NCI-H1417 (cell line): ENCODE results near the gene LARP4B.
A peak's percentile ranks its signal among the peaks of the same experiment; 100 is the strongest.
"Not testable (repeated sequence)": the region's sequence is repeated elsewhere in the genome, so short reads cannot be mapped to it uniquely, and the experiment has no call there.

Experiments
- DNase-seq, 3 experiments: peaks; one replicate each; lab custom pipeline; 2025; lab: John Stamatoyannopoulos, UW

LARP4B gene

DNA sequence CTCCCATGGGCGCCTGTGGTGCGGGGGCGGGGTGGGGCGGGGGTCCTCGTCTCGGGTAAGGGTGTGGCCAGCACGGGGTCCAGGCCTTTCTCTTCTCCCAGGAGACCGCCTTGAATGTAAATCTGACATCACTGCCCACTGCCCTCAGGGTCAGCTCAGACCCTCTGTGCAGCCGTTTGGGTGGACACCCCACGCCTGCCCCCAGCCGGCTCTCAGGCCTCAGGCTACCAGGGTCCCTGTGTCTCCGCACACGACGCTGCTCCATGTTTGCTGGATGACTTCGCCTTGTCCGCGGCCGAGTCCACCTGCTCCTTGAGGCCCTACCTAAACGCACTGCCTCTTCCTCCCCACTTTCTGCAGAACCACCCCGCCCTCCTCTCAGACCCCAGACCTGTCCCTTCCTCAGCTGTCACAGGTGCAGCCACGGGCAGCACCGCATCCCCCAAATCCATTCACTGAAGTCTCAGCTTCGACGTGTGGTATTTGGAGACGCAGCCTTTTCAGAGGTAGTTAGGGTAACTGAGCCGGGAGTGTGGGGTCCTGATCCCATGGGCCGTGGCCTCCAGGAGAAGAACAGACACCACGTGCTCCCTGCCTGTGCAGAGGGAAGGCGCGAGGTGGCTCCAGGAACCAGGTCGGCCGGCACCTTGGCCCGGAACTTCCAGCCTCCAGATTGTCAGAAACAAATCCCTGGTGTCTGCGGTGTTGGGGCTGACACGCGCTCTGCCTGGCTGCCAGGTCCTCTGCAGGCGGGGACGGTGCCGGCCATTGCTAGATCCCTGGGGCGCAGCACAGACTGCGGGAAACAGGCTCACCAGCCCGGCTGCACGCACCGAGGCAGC, 144.7 kb downstream of the LARP4B start:
- DNase-seq: no peak

DNA sequence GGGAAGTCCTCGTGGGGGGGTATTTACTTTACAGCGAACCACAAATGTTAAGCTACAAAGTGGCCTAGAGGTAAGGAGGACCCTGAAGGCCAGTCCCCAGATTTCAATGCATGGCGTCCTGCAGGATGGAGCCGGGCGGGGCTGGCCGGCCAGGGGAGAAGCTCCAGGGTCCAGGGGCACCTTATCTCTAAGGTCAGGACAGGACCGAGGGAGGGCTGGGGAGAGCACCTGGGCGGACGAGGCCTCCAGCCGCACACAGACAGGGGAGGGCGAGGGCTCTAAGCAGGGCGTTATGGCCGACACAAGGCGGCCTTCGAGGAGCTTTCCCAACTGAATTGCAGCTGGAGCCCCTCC, 145.7 kb downstream of the LARP4B start:
- no peak for DNase-seq

DNA sequence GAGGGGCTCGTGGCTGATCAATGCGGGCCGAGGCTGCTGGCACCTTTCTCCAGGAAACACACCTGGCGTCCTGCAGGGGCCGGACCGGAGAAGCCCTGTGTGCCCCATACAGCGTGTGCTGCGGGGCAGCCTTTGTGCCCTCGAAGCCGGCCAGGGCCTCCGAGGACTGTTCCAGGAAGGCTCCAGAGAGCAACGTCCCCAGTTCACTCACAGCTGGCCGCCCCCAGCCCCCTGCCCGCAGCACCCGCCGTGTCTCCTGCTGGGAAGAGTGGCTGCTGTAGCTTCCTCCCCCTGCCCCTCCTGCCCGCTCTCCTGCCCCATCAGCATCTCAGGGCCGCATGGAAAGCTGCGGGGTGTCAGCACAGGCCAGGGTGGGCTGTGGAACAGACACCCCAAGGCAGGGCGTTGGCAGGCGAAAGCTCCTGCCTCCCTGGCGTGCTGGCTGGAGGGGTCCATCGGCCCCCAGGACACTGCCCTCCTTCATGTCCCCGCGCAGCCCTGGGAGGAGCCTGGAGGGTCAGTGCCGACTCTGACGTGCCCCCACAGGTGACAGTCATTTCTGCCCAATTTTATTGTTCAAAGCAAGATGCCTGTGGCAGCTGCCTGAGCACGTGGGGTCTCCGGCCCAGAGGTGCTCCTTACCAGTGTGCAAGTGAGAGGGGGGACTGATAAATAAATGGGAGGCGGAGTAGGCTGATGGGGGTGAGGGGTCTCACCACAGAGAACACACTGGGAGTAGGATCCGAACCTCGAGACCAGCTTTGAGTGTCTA, 146.2 kb downstream of the LARP4B start:
- no peak for DNase-seq

DNA sequence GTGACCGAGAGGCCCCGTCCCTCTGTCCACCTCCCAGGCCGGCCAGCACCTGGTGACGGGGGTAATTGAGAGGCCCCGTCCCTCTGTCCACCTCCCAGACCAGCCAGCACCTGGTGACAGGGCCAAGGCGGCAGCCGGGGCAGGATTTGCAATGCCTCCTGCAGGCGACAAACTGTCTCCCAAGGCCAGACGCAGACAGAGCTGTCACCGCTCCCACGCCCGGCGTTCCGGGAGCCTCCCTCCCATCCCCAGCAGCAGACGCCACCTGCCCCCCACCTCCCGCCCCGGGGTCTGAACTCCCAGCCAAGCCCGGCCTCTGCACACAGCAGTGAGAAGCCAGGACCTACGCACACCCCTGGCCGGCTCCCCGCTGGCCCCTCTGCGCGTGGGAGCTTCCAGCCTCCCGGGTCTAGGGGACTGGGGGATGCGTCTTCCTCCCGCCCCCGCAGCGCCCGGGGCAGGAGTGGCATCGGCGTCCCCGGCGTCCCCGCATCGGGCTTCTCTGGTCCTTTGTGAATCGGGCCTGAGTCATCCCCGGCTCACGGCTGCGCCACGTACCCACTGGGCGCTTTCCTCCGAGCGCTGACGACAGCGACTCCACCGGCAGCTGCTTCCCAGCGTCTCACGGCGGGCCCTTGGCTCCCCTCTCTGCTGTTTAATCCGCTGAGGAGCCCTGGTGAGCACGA, 147.0 kb downstream of the LARP4B start:
- peak; percentile 3 to 78 (median 74) for DNase-seq

DNA sequence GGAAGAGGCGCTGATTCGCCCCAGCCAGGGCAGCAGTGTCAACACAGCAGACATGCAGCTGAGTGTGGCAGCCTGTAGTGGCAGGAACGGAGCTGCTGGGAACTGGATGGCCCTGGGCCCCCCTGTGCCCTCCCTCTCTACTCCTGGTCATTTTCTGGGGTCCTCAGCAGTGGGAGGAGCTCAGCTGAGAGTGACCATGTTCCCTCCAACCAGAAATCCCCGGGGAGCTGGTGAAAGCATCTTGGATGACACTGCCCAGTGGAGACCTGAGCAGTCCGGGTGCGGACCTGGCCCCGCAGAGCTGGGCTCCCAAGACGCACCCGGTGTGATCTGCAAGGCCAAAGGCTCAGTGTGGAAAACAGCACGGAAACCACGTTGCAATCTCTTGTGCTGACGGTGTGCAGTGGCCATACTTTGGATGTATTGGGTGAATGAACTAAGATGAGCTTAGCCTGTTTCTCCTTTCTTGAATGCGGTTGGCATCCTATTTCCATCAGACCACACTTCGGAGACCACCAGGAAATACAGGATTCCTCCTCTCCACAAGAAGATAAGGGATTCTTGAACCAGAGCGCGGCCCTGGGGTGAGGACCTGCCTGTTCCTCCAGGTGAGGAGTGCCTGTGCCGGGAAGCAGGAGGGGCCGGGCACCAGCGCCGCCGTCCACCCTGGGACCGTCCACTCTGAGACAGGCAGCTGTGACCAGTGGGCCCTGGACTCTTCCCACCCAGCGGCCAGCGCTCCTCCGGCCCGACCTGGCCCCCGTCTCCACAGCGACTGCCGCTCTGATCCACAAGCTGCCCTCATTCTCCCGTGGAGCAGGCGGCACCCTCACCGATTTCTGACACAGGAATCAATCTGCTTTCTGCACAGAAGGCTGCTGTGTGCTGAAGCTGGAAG, 148.5 kb downstream of the LARP4B start:
- DNase-seq: no peak

DNA sequence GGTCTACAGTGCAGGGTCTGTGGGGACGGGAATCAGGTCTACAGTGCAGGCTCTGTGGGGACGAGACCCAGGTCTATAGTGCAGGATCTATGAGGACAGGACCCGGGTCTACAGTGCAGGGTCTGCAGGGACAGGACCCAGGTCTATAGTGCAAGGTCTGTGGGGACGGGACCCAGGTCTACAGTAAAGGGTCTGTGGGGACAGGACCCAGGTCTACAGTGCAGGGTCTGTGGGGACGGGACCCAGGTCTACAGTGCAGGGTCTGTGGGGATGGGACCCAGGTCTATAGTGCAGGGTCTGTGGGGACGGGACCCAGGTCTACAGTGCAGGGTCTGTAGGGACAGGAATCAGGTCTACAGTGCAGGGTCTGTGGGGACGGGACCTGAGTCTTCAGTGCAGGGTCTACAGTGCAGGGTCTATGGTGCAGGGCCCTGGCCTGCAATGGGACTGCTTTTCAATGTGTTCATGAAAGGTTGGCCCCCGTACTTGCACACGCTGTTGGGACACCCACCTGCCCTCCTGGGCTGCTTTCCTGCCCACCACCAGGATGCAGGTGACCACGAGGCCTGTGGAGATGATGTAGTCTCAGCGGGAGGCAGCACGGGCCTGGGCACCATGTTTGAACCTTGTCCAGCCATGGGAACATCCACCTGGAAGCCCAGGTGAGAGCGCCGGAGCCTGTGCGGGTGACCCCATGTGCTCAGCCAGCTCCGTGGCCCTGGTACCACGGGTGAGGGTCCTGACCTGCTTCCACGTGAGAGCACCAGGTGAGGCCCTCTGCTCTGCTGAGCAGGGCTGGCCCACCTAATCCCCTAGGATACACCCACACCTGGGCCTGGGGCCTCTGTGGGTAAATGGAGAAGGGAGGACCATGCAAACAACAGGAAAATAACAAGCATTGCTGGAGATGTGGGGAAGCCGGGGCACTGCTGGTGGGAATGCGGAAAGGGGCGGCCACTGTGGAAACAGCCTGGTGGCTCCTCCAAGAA, 150.7 kb downstream of the LARP4B start:
- DNase-seq: no peak

DNA sequence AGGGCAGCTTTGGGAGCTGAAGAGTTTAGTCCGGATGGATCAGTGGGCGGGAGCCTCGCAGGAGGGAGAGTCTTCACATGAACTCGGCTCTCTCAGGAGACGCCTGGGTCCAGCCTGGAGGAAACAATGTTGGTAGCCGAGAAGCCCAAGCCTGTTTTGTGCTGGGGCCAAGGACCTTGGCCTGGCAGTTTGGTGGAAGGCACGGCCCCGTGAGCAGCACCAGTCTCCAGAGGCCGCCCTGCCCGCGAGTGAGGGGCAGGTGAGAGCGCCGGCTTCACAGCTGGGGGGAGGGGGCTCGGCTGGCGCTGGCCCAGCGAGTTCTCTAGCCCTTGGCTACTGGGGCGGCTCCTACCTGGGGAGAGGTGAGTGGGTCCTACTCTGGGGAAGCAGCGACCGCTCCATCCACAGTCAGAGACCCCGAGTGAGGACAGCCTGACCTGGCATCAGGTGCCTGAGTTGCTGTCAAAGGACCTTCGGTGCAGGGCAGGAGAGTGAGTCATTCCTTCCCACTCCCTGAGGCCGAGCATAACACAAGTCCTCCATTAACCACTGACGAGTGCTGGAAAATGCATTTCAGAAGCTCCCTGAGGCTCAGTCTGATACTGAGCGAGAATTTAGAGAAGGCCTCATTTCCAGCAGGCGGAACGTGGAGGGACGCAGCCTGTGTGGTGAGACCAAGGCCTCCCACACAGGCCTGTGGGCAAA, 152.7 kb downstream of the LARP4B start:
- no peak for DNase-seq

GRCh38 chr10:777913-778479, 153.5 kb downstream of the LARP4B start:
- DNase-seq: no peak

GRCh38 chr10:776772-777171, 154.7 kb downstream of the LARP4B start:
- DNase-seq: no peak

GRCh38 chr10:775245-776075, 156.0 kb downstream of the LARP4B start:
- no peak for DNase-seq

DNA sequence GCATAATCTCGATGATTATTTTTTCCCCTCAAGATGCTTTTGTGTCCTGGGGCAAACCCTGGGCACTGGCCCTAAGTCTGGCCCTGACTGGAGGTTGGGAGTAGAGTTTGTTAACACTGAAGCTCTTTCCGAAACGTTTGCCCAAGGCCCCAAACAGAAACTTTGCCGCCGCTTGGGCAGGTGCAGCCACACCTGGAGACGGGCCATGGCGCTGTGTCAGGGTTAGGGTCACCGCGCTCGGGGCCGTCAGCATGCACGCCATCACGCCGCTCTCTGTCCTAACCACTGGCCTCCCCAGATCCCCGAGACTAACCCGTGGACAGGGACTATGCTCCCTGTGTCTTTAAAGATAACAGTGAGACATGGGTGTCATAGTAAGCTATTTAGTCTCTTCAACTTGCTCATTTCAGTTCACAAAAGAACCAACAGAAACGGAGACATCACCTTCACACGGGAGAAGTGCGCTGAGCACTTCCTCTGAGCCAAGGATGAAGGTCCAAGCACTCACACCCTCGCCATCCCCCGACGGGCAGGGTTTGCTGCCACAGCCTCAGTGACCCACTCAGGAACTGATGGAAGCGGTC, 156.8 kb downstream of the LARP4B start:
- no peak for DNase-seq

DNA sequence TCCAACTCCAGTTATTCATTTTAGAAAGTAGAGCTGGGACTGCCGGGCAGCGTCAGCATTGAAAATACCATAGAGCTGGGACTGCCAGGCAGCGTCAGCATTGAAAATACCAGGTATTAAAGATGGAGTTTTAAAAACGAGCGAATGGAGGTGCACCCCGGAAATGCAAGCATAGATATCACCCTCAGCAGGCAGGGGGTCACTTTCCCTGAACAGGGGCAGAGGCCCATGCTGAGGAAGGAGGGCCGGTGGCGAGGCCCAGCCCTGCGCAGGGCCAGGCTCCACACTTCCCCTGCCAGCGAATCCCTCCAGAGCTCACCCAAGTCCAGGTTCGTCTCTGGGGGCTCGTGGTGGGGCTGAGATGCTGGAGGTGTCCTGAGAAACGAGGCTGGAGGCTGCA, 157.3 kb downstream of the LARP4B start:
- DNase-seq: no peak

GRCh38 chr10:773562-774161, 157.8 kb downstream of the LARP4B start:
- DNase-seq: no peak

- DNase-seq: no peak
These were observed 159.3 kb downstream of the LARP4B start for GRCh38 chr10:772227-772637.

DNA sequence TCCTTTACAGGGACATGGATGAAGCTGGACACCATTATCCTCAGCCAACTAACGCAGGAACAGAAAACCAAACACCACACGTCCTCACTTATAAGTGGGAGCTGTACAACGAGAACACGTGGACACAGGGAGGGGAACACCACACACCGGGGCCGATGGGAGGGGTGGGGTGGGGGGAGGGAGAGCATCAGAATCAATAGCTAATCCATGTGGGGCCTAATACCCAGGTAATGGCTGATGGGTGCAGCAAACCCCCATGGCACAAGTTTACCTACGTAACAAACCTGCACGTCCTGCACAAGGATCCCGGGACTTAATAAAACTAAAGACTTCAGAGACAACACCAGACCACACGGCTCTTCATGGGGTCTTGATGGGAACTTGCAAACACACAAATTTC, 159.9 kb downstream of the LARP4B start:
- DNase-seq: no peak

DNA sequence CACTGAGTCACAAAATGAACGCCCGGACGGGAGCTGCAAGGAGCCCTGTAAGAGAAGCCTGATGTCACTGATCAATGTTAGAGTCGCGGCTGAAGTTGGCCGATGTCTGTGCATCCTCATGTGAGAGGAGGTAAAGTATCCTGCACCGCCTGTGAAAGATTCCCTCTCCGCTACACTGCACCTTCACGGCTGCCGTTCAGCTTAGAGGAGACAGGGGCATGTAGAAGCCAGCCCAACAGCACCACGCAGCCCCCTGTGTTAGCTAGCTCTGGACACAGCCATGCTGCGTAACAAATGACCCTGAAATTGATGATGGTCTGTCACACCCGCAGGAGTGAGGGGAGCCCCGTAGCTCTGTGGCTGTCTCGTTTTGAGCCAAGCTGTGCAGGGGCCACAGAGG, 160.5 kb downstream of the LARP4B start:
- DNase-seq: no peak

GRCh38 chr10:770048-770712, 161.3 kb downstream of the LARP4B start:
- DNase-seq: not testable (repeated sequence)
